K562 (cell line): ENCODE data around the gene TRIM27. TPM values are rescaled to one million over a fixed set of nuclear protein-coding genes. Genes with fewer than 3 reads are reported as not detected.

ENCODE experiments used
- ARID2 ChIP-seq: fragments of 450-650 bp; IDR thresholded peaks from 2 replicates; pipeline ENCODE4 v1.6.1; 2017; ENCODE audit warnings: antibody characterized with exemption, mild to moderate bottlenecking
- BHLHE40 ChIP-seq: IDR thresholded peaks from 2 replicates; pipeline ENCODE4 v1.6.1; 2011; ENCODE audit warnings: low read length, improper control_type of control experiment
- E2F1 ChIP-seq: sonication (generic); formaldehyde crosslinking; IDR thresholded peaks from 2 replicates; pipeline ENCODE4 v1.8.1; 2023; ENCODE audit warnings: mild to moderate bottlenecking, missing genetic modification reagents, moderate library complexity
- E2F5 ChIP-seq: sonication (generic); formaldehyde crosslinking; IDR thresholded peaks from 2 replicates; pipeline ENCODE4 v1.8.0; 2022; ENCODE audit warnings: mild to moderate bottlenecking, missing genetic modification reagents
- EGR1 ChIP-seq: fragments of 450-650 bp; conservative IDR thresholded peaks from 2 replicates; pipeline ENCODE4 v1.6.1; 2017; ENCODE audit warnings: mild to moderate bottlenecking
- ELF4 ChIP-seq: fragments of 450-650 bp; formaldehyde crosslinking; IDR thresholded peaks from 2 replicates; pipeline ENCODE4 v1.4.0; 2022; ENCODE audit warnings: missing genetic modification characterization
- ESRRB ChIP-seq: fragments of 250-450 bp; sonication (Bioruptor Pico); IDR thresholded peaks from 2 replicates; pipeline ENCODE4 v1.5.0; 2020; ENCODE audit warnings: mild to moderate bottlenecking, moderate library complexity, borderline replicate concordance
- GTF2F1 ChIP-seq: IDR thresholded peaks from 2 replicates; pipeline ENCODE4 v1.6.1; 2011; ENCODE audit warnings: low read depth, low read length, improper control_type of control experiment
- HES1 ChIP-seq: fragments of 450-650 bp; IDR thresholded peaks from 2 replicates; pipeline ENCODE4 v1.6.1; 2016; ENCODE audit warnings: low read depth, mild to moderate bottlenecking, moderate library complexity
- HMG20A ChIP-seq: fragments of 450-650 bp; formaldehyde crosslinking; conservative IDR thresholded peaks from 2 replicates; pipeline ENCODE4 v1.4.0; 2020; ENCODE audit warnings: mild to moderate bottlenecking, mixed read lengths
- ILF3 ChIP-seq: fragments of 450-650 bp; IDR thresholded peaks from 2 replicates; pipeline ENCODE4 v1.6.1; 2018; ENCODE audit warnings: antibody characterized with exemption, mild to moderate bottlenecking, moderate library complexity, borderline replicate concordance
- KHSRP ChIP-seq: fragments of 450-650 bp; IDR thresholded peaks from 2 replicates; pipeline ENCODE4 v1.6.1; 2017
- KLF16 ChIP-seq: IDR thresholded peaks from 2 replicates; pipeline ENCODE4 v1.6.1; 2016; ENCODE audit warnings: antibody characterized with exemption
- MECOM ChIP-seq: fragments of 250-450 bp; sonication (Bioruptor Pico); IDR thresholded peaks from 2 replicates; pipeline ENCODE4 v1.8.0; 2022; ENCODE audit warnings: inconsistent platforms
- MTA2 ChIP-seq: fragments of 450-650 bp; IDR thresholded peaks from 2 replicates; pipeline ENCODE4 v1.6.1; 2016; ENCODE audit warnings: low read depth
- NCOA2 ChIP-seq, 2 experiments: fragments of 450-650 bp; IDR thresholded peaks; 2 replicates each; pipeline ENCODE4 v1.6.1; 2018; ENCODE audit warnings: mild to moderate bottlenecking in 2 of 2, moderate library complexity in 1 of 2; ENCODE audit not compliant: partially characterized antibody in 2 of 2
- NR2C1 ChIP-seq, 2 experiments: fragments of 450-650 bp; IDR thresholded peaks; 2 replicates each; pipeline ENCODE4 v1.6.1; 2017; ENCODE audit warnings: mild to moderate bottlenecking in 2 of 2, antibody characterized with exemption in 1 of 2, inconsistent platforms in 1 of 2, missing compliant biosample characterization in 1 of 2, missing genetic modification characterization in 1 of 2
- SP1 ChIP-seq: sonication (generic); formaldehyde crosslinking; IDR thresholded peaks from 2 replicates; pipeline ENCODE4 v1.8.1; 2022; ENCODE audit warnings: mild to moderate bottlenecking, missing genetic modification reagents
- TAL1 ChIP-seq: fragments of 450-650 bp; IDR thresholded peaks from 2 replicates; pipeline ENCODE4 v1.6.1; 2016; ENCODE audit warnings: mild to moderate bottlenecking
- TOE1 ChIP-seq, 2 experiments: fragments of 450-650 bp in 1 of 2; sonication (generic) in 1 of 2; formaldehyde crosslinking in 1 of 2; IDR thresholded peaks; 2 replicates each; pipeline versions ENCODE4 v1.7.1 to v1.8.0; 2016 to 2022; ENCODE audit warnings: borderline replicate concordance in 2 of 2, mild to moderate bottlenecking in 2 of 2, antibody characterized with exemption in 1 of 2, inconsistent platforms in 1 of 2, low read depth in 1 of 2, missing genetic modification reagents in 1 of 2, moderate library complexity in 1 of 2
- ZKSCAN1 ChIP-seq: fragments of 150-350 bp; IDR thresholded peaks from 2 replicates; pipeline ENCODE4 v1.6.1; 2016; ENCODE audit warnings: low read depth, low read length
- ZNF668 ChIP-seq: fragments of 250-450 bp; sonication (Bioruptor Pico); IDR thresholded peaks from 2 replicates; pipeline ENCODE4 v1.8.0; 2022; ENCODE audit warnings: mild to moderate bottlenecking, inconsistent platforms
- ZNF764 ChIP-seq: fragments of 250-450 bp; sonication (Bioruptor Pico); IDR thresholded peaks from 2 replicates; pipeline ENCODE4 v1.4.0; 2020; ENCODE audit warnings: low read depth, mild to moderate bottlenecking, moderate library complexity
- polyA plus RNA-seq, 8 experiments: library from polyadenylated mRNA; depleted of rRNA in 4 of 8; stranded (reverse) in 5 of 8; unstranded in 3 of 8; fragments of >200 nt; fragmentation: Nextera tagmentation in 2 of 8; fragmentation: Illumina TruSeq in 1 of 8; extraction: Ambion mirVana in 2 of 8; extraction: Trizol in 1 of 8; gene quantifications; 2 replicates each; pipeline versions ENCODE4 v1.2.1 to v1.2.3, GENCODE V29; 2011 to 2014; ENCODE audit warnings: inconsistent platforms in 1 of 8, missing spikeins in 1 of 8
- total RNA-seq, 7 experiments: library from RNA; depleted of rRNA in 6 of 7; stranded (reverse); fragments of >200 nt in 6 of 7; fragmentation: Illumina TruSeq in 2 of 7; extraction: Trizol in 2 of 7; gene quantifications; 2 replicates each; pipeline versions ENCODE4 v1.2.1 to v1.2.3, GENCODE V29; 2011 to 2021; ENCODE audit warnings: low replicate concordance in 1 of 7
- TF ChIP-seq, protein P1 (sequence below): fragments of 250-450 bp; sonication (Bioruptor Pico); IDR thresholded peaks from 2 replicates; pipeline ENCODE4 v1.5.1; 2021; ENCODE audit warnings: mild to moderate bottlenecking
- TF ChIP-seq, protein P2 (sequence below): fragments of 450-650 bp; conservative IDR thresholded peaks from 2 replicates; pipeline ENCODE4 v1.6.1; 2016; ENCODE audit warnings: missing genetic modification characterization, low read depth, mild to moderate bottlenecking, missing compliant biosample characterization, moderate library complexity
- TF ChIP-seq, protein P3 (sequence below): sonication (generic); formaldehyde crosslinking; IDR thresholded peaks from 2 replicates; pipeline ENCODE4 v1.9.0; 2022; ENCODE audit warnings: mild to moderate bottlenecking, missing genetic modification reagents

Gene TRIM27
- total and polyA plus RNA-seq, 9 of the 15 experiments (the other 6 are each of a cell fraction or from before 2014, with no cell fraction given), result 37.7 to 235 (median 122) TPM

GRCh38 chr6:28943223-28943556 is 19.4 kb upstream of the TRIM27 start (continued):
- no peak for TF ChIP-seq ESRRB (CRISPR knock-in tag)
- TF ChIP-seq E2F1 (CRISPR knock-in tag), result no peak
- TF ChIP-seq KHSRP, result no peak
- no peak for TF ChIP-seq ZNF668 (CRISPR knock-in tag)
- no peak for TF ChIP-seq ELF4 (CRISPR knock-in tag)
- TF ChIP-seq ILF3, result no peak; the same call in 1 of the 2 replicates
- TF ChIP-seq, protein P1, sequence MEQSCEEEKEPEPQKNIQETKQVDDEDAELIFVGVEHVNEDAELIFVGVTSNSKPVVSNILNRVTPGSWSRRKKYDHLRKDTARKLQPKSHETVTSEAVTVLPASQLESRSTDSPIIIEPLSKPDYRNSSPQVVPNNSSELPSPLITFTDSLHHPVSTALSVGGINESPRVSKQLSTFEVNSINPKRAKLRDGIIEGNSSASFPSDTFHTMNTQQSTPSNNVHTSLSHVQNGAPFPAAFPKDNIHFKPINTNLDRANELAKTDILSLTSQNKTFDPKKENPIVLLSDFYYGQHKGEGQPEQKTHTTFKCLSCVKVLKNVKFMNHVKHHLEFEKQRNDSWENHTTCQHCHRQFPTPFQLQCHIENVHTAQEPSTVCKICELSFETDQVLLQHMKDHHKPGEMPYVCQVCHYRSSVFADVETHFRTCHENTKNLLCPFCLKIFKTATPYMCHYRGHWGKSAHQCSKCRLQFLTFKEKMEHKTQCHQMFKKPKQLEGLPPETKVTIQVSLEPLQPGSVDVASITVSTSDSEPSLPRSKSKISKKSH (CRISPR knock-in tag), result no peak
- TF ChIP-seq BHLHE40, result no peak
- TF ChIP-seq MTA2, result no peak
- no peak for TF ChIP-seq ZKSCAN1
- TF ChIP-seq KLF16, result no peak
- TF ChIP-seq, protein P2, sequence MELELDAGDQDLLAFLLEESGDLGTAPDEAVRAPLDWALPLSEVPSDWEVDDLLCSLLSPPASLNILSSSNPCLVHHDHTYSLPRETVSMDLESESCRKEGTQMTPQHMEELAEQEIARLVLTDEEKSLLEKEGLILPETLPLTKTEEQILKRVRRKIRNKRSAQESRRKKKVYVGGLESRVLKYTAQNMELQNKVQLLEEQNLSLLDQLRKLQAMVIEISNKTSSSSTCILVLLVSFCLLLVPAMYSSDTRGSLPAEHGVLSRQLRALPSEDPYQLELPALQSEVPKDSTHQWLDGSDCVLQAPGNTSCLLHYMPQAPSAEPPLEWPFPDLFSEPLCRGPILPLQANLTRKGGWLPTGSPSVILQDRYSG (tag), result no peak
- TF ChIP-seq ARID2, result 0 out of 2 replicates have a peak, but pooled peaks have one; percentile 39
- TF ChIP-seq HMG20A (CRISPR knock-in tag), result no peak
- no peak for TF ChIP-seq TOE1 (IDR thresholded peaks at IDR 0.05; ENCODE audit: borderline replicate concordance)
- TF ChIP-seq TOE1 (CRISPR knock-in tag; IDR thresholded peaks at IDR 0.05; ENCODE audit: borderline replicate concordance, low read depth), result no peak
- peak in 1 of 2 experiments; percentile 9 for TF ChIP-seq NCOA2 (IDR thresholded peaks at IDR 0.05; ENCODE audit: partially characterized antibody in 2 of 2)
- no peak for TF ChIP-seq HES1
- no peak for TF ChIP-seq NR2C1 (IDR thresholded peaks at IDR 0.05)
- TF ChIP-seq NR2C1 (tag; IDR thresholded peaks at IDR 0.05), result no peak
- no peak for TF ChIP-seq MECOM (CRISPR knock-in tag)
- TF ChIP-seq, protein P3, sequence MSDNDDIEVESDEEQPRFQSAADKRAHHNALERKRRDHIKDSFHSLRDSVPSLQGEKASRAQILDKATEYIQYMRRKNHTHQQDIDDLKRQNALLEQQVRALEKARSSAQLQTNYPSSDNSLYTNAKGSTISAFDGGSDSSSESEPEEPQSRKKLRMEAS (CRISPR knock-in tag), result no peak
- TF ChIP-seq ZNF764 (CRISPR knock-in tag), result no peak
- no peak for TF ChIP-seq EGR1
- TF ChIP-seq TAL1, result no peak
- no peak for TF ChIP-seq GTF2F1
- TF ChIP-seq E2F5 (CRISPR knock-in tag), result no peak
- TF ChIP-seq SP1 (CRISPR knock-in tag), result no peak
